OCI-LY7 (cell line): ENCODE data around the gene GLRA3. TPM values are rescaled to one million over a fixed set of nuclear protein-coding genes. Genes with fewer than 3 reads are reported as not detected.

Experiments
- BruUV-seq: library from RNA; stranded (reverse); fragments of 400-500 nt; replicated peaks from 2 replicates; lab custom pipeline; 2021; lab: Mats Ljungman, UMichigan
- CTCF ChIA-PET: fragments of 300-600 bp; sonication (Branson Sonifier 250); formaldehyde crosslinking; loops from one replicate; lab custom pipeline; 2022; ENCODE audit warnings: antibody characterized with exemption; ENCODE audit not compliant: unreplicated experiment; lab: Charles Lee
- POLR2A ChIA-PET: fragments of 300-600 bp; sonication (Branson Sonifier 250); formaldehyde crosslinking; loops from one replicate; lab custom pipeline; 2022; ENCODE audit warnings: antibody characterized with exemption; lab: Charles Lee
- DNase-seq: peaks from one replicate; pipeline ENCODE4 v3.0.0-alpha.2; 2015; ENCODE audit warnings: low spot score
- H2AFZ ChIP-seq: fragments of 200-600 bp; sonication (generic), shearing (Covaris generic); 2 replicates; pipeline ENCODE4 v1.6.1; 2014; ENCODE audit warnings: mild to moderate bottlenecking, antibody characterized with exemption, low read length, moderate library complexity
- H3K27ac ChIP-seq: fragments of 200-600 bp; sonication (generic); 2 replicates; pipeline ENCODE4 v1.5.1; 2014; ENCODE audit warnings: mixed run types, low read depth, mild to moderate bottlenecking, moderate library complexity, low read length, inconsistent platforms; ENCODE audit not compliant: poor library complexity, severe bottlenecking
- H3K36me3 ChIP-seq: fragments of 200-600 bp; sonication (generic); 2 replicates; pipeline ENCODE4 v1.6.1; 2014; ENCODE audit warnings: mild to moderate bottlenecking, antibody characterized with exemption, low read length, moderate library complexity, mixed read lengths; ENCODE audit not compliant: insufficient read depth
- H3K4me1 ChIP-seq: fragments of 200-600 bp; sonication (generic); 2 replicates; pipeline ENCODE4 v1.5.1; 2014; ENCODE audit warnings: mild to moderate bottlenecking, low read length; ENCODE audit not compliant: insufficient read depth, poor library complexity, severe bottlenecking
- H3K4me2 ChIP-seq: fragments of 200-600 bp; sonication (generic); 2 replicates; pipeline ENCODE4 v1.6.1; 2014; ENCODE audit warnings: mild to moderate bottlenecking, low read length
- H3K4me3 ChIP-seq: fragments of 200-600 bp; sonication (generic); 2 replicates; pipeline ENCODE4 v1.5.1; 2014; ENCODE audit warnings: mild to moderate bottlenecking, low read depth, low read length; ENCODE audit not compliant: poor library complexity, severe bottlenecking
- H3K79me2 ChIP-seq: fragments of 200-600 bp; sonication (generic); 2 replicates; pipeline ENCODE4 v1.6.1; 2016; ENCODE audit warnings: low read depth, mild to moderate bottlenecking, low read length, moderate library complexity, mixed read lengths; ENCODE audit not compliant: insufficient read depth
- H3K9me2 ChIP-seq: fragments of 200-600 bp; sonication (generic); 2 replicates; pipeline ENCODE4 v1.6.1; 2016; ENCODE audit warnings: mild to moderate bottlenecking, low read length, mixed read lengths; ENCODE audit not compliant: insufficient read depth
- H3K9me3 ChIP-seq: fragments of 200-600 bp; sonication (generic); 2 replicates; pipeline ENCODE4 v1.6.1; 2014; ENCODE audit warnings: mild to moderate bottlenecking, mixed run types, low read length, mixed read lengths
- H4K20me1 ChIP-seq: fragments of 200-600 bp; sonication (generic); 2 replicates; pipeline ENCODE4 v1.6.1; 2014; ENCODE audit warnings: mild to moderate bottlenecking, antibody characterized with exemption, low read length, moderate library complexity, mixed read lengths; ENCODE audit not compliant: insufficient read depth
- CTCF ChIP-seq: fragments of 200-600 bp; sonication (generic); conservative IDR thresholded peaks from 2 replicates; pipeline ENCODE4 v1.5.1; 2014; ENCODE audit warnings: mild to moderate bottlenecking, antibody characterized with exemption, low read length, moderate library complexity, mixed read lengths
- EZH2phosphoT487 ChIP-seq: fragments of 200-600 bp; sonication (generic); IDR thresholded peaks from 2 replicates; pipeline ENCODE4 v1.6.1; 2018; ENCODE audit warnings: low read depth, borderline replicate concordance, mild to moderate bottlenecking, mixed run types, antibody characterized with exemption, low read length, moderate library complexity, mixed read lengths
- intact Hi-C: fragments of 100-400 bp; cut with micrococcal nuclease; formaldehyde crosslinking; loops from one replicate; pipeline ENCODE4 v1.10.0; 2022; ENCODE audit not compliant: unreplicated experiment
- total RNA-seq, 2 experiments: library from RNA; depleted of rRNA in 1 of 2; stranded (reverse); fragments of >200 nt in 1 of 2; shearing (Covaris generic) in 1 of 2; gene quantifications; 2 replicates each; pipeline ENCODE4 v1.2.3, GENCODE V29; 2014 to 2022

The GLRA3 gene
- total RNA-seq, 2 experiments from 2014 or later, result 0.92 to 1.6 TPM

GRCh38 chr4:174672276-174672675, 156.8 kb downstream of the GLRA3 start:
- Histone ChIP-seq H3K4me3 (no peak overlapping the region), H3K79me2 (no peaks in the 10 kb centered on the region), H3K9me3 (no peaks in the 10 kb centered on the region), H3K4me2 (no peak overlapping the region), H4K20me1 (no peaks in the 10 kb centered on the region), H2AFZ (no peak overlapping the region), H3K36me3 (no peaks in the 10 kb centered on the region), H3K4me1 (no peaks in the 10 kb centered on the region), H3K27ac (no peak overlapping the region), H3K9me2 (no peaks in the 10 kb centered on the region)
- no peak for TF ChIP-seq EZH2phosphoT487
- TF ChIP-seq CTCF, result no peak
- ChIA-PET CTCF (no interaction called here), POLR2A (interaction anchor here (0.7 kb wide), 1 partner anchor 1000 kb away, joined by 3 read pairs; no protein-coding TSS in a partner anchor)
- no TSS peak for BruUV-seq
- intact Hi-C loops, result no loop called here
- DNase-seq, result no peak

- BruUV-seq, result no TSS peak
- Histone ChIP-seq H3K4me2 (no peak overlapping the region), H3K36me3 (no peaks in the 10 kb centered on the region), H3K9me2 (no peaks in the 10 kb centered on the region), H3K79me2 (no peaks in the 10 kb centered on the region), H3K4me1 (no peaks in the 10 kb centered on the region), H3K9me3 (no peaks in the 10 kb centered on the region), H3K4me3 (no peak overlapping the region), H3K27ac (no peak overlapping the region), H4K20me1 (no peaks in the 10 kb centered on the region), H2AFZ (no peak overlapping the region)
- no peak for TF ChIP-seq EZH2phosphoT487
- TF ChIP-seq CTCF, result no peak
- ChIA-PET CTCF (no interaction called here), POLR2A (no interaction called here)
- no peak for DNase-seq
- intact Hi-C loops, result no loop called here
Measured at GRCh38 chr4:174669270-174669669, 159.8 kb downstream of the GLRA3 start.

- DNase-seq, result no peak
- Histone ChIP-seq H3K9me3 (no peaks in the 10 kb centered on the region), H4K20me1 (no peaks in the 10 kb centered on the region), H3K4me3 (no peak overlapping the region), H3K27ac (no peak overlapping the region), H2AFZ (no peak overlapping the region), H3K36me3 (no peaks in the 10 kb centered on the region), H3K79me2 (no peaks in the 10 kb centered on the region), H3K4me2 (no peak overlapping the region), H3K9me2 (no peaks in the 10 kb centered on the region), H3K4me1 (no peaks in the 10 kb centered on the region)
- CTCF ChIA-PET, result no interaction called here
- BruUV-seq, result no TSS peak
- intact Hi-C loops, result no loop called here
- TF ChIP-seq CTCF, result no peak
- TF ChIP-seq EZH2phosphoT487, result no peak
- POLR2A ChIA-PET, result interaction anchor here (1.7 kb wide), 1 partner anchor 16 kb away, joined by 6 read pairs; no protein-coding TSS in a partner anchor
Measured at GRCh38 chr4:174665799-174666198, 163.2 kb downstream of the GLRA3 start.
